ENCODE results near the gene GMPPB. TPM values are rescaled to one million over a fixed set of nuclear protein-coding genes. Genes with fewer than 3 reads are reported as not detected.
"Not testable (repeated sequence)": the region's sequence is repeated elsewhere in the genome, so short reads cannot be mapped to it uniquely, and the experiment has no call there.

The GMPPB gene
- total RNA-seq, 2 experiments from 2014 or later: 40.7 to 54.5 TPM

GRCh38 chr3:49690856-49691255, 32.9 kb downstream of the GMPPB start:
- H3K36me3 ChIP-seq (ENCODE audit: insufficient read depth, low read length); CTCF ChIA-PET (ENCODE audit: unreplicated experiment): not testable (repeated sequence)
- POLR2A ChIA-PET: interaction anchor here (0.6 kb wide), 1 partner anchor 19 kb away, joined by 3 read pairs; no protein-coding TSS in a partner anchor

GRCh38 chr3:49689908-49690624, 33.7 kb downstream of the GMPPB start:
- CTCF ChIA-PET (ENCODE audit: unreplicated experiment); POLR2A ChIA-PET; H3K9me2 ChIP-seq (ENCODE audit: insufficient read depth, low read length); H3K79me2 ChIP-seq (ENCODE audit: insufficient read depth, low read depth, low read length); H3K36me3 ChIP-seq (ENCODE audit: insufficient read depth, low read length); H4K20me1 ChIP-seq (ENCODE audit: insufficient read depth, low read length); H3K9me3 ChIP-seq (ENCODE audit: low read length); DNase-seq (ENCODE audit: low spot score); intact Hi-C loops (cut with micrococcal nuclease; ENCODE audit: unreplicated experiment); BruUV-seq (replicated peaks): not testable (repeated sequence)
- peak overlapping the region; percentile 93 for H3K4me2 ChIP-seq (ENCODE audit: low read length)
- peak overlapping the region; percentile 11 for H3K27ac ChIP-seq (ENCODE audit: low read depth, low read length, poor library complexity, severe bottlenecking)
- peak overlapping the region; percentile 63 for H2AFZ ChIP-seq (ENCODE audit: low read length)
- H3K4me1 ChIP-seq (ENCODE audit: insufficient read depth, low read length, poor library complexity, severe bottlenecking): peaks cover 11% of the 10 kb centered on the region
- peak overlapping the region; percentile 82 for H3K4me3 ChIP-seq (ENCODE audit: low read depth, low read length, poor library complexity, severe bottlenecking)

More at GRCh38 chr3:49690856-49691255, 32.9 kb downstream of the GMPPB start:
- H3K9me2 ChIP-seq (ENCODE audit: insufficient read depth, low read length); intact Hi-C loops (cut with micrococcal nuclease; ENCODE audit: unreplicated experiment); H3K79me2 ChIP-seq (ENCODE audit: insufficient read depth, low read depth, low read length); DNase-seq (ENCODE audit: low spot score); BruUV-seq (replicated peaks); H3K9me3 ChIP-seq (ENCODE audit: low read length); H3K27ac ChIP-seq (ENCODE audit: low read depth, low read length, poor library complexity, severe bottlenecking); H2AFZ ChIP-seq (ENCODE audit: low read length); H4K20me1 ChIP-seq (ENCODE audit: insufficient read depth, low read length): not testable (repeated sequence)
- peak overlapping the region; percentile 93; the same call in 1 of the 2 replicates for H3K4me2 ChIP-seq (ENCODE audit: low read length)
- peak overlapping the region; percentile 82 for H3K4me3 ChIP-seq (ENCODE audit: low read depth, low read length, poor library complexity, severe bottlenecking)
- peaks cover 11% of the 10 kb centered on the region for H3K4me1 ChIP-seq (ENCODE audit: insufficient read depth, low read length, poor library complexity, severe bottlenecking)

- ChIA-PET CTCF (ENCODE audit: unreplicated experiment) (no interaction called here), POLR2A (no interaction called here)
- H4K20me1 ChIP-seq (ENCODE audit: insufficient read depth, low read length): no peaks in the 10 kb centered on the region
- no peaks in the 10 kb centered on the region for H3K9me2 ChIP-seq (ENCODE audit: insufficient read depth, low read length)
- peak within 1 kb of the TSS; percentile 82 for H3K4me3 ChIP-seq (ENCODE audit: low read depth, low read length, poor library complexity, severe bottlenecking)
- TF ChIP-seq EZH2phosphoT487 (IDR thresholded peaks at IDR 0.05; ENCODE audit: borderline replicate concordance, low read depth, low read length): no peak
- TF ChIP-seq CTCF (conservative IDR thresholded peaks at IDR 0.05; ENCODE audit: low read length): peak; percentile 60
- no peaks in the 10 kb centered on the region for H3K36me3 ChIP-seq (ENCODE audit: insufficient read depth, low read length)
- peaks cover 7% of the 10 kb centered on the region; the same call in 1 of the 2 replicates for H3K79me2 ChIP-seq (ENCODE audit: insufficient read depth, low read depth, low read length)
- H2AFZ ChIP-seq (ENCODE audit: low read length): peak within 1 kb of the TSS; percentile 63
- peak; percentile 95 for DNase-seq (ENCODE audit: low spot score)
- H3K4me1 ChIP-seq (ENCODE audit: insufficient read depth, low read length, poor library complexity, severe bottlenecking): peaks cover 11% of the 10 kb centered on the region
- BruUV-seq (replicated peaks): TSS peak; percentile 94
- peak within 1 kb of the TSS; percentile 93 for H3K4me2 ChIP-seq (ENCODE audit: low read length)
- no peaks in the 10 kb centered on the region for H3K9me3 ChIP-seq (ENCODE audit: low read length)
- intact Hi-C loops (cut with micrococcal nuclease; ENCODE audit: unreplicated experiment): no loop called here
- peak within 1 kb of the TSS; percentile 22 for H3K27ac ChIP-seq (ENCODE audit: low read depth, low read length, poor library complexity, severe bottlenecking)
Measured at GRCh38 chr3:49689046-49689907, 34.5 kb downstream of the GMPPB start, which contains the start of the genes MST1 and RNF123. Gene MST1, minus strand, starts transcription at chr3:49689474. Its CDS starts 783 bp downstream, at chr3:49688691. Gene RNF123, plus strand, starts transcription at chr3:49689557. Its CDS starts 1,609 bp downstream, at chr3:49691166.

- Histone ChIP-seq H2AFZ (ENCODE audit: low read length) (peak overlapping the region; percentile 63; the same call in 1 of the 2 replicates), H3K27ac (ENCODE audit: low read depth, low read length, poor library complexity, severe bottlenecking) (peak overlapping the region; percentile 22), H3K4me3 (ENCODE audit: low read depth, low read length, poor library complexity, severe bottlenecking) (peak overlapping the region; percentile 82), H3K4me1 (ENCODE audit: insufficient read depth, low read length, poor library complexity, severe bottlenecking) (peaks cover 11% of the 10 kb centered on the region), H3K4me2 (ENCODE audit: low read length) (peak overlapping the region; percentile 93)
- H3K36me3 ChIP-seq (ENCODE audit: insufficient read depth, low read length); CTCF ChIA-PET (ENCODE audit: unreplicated experiment); H3K9me2 ChIP-seq (ENCODE audit: insufficient read depth, low read length); H3K9me3 ChIP-seq (ENCODE audit: low read length); DNase-seq (ENCODE audit: low spot score); POLR2A ChIA-PET; H4K20me1 ChIP-seq (ENCODE audit: insufficient read depth, low read length); H3K79me2 ChIP-seq (ENCODE audit: insufficient read depth, low read depth, low read length); intact Hi-C loops (cut with micrococcal nuclease; ENCODE audit: unreplicated experiment); BruUV-seq (replicated peaks): not testable (repeated sequence)
Measured at GRCh38 chr3:49688338-49689045, 35.3 kb downstream of the GMPPB start.

- H3K9me2 ChIP-seq (ENCODE audit: insufficient read depth, low read length); H3K9me3 ChIP-seq (ENCODE audit: low read length); H4K20me1 ChIP-seq (ENCODE audit: insufficient read depth, low read length); intact Hi-C loops (cut with micrococcal nuclease; ENCODE audit: unreplicated experiment); H2AFZ ChIP-seq (ENCODE audit: low read length); CTCF ChIA-PET (ENCODE audit: unreplicated experiment); H3K79me2 ChIP-seq (ENCODE audit: insufficient read depth, low read depth, low read length); POLR2A ChIA-PET; DNase-seq (ENCODE audit: low spot score); H3K4me3 ChIP-seq (ENCODE audit: low read depth, low read length, poor library complexity, severe bottlenecking); H3K27ac ChIP-seq (ENCODE audit: low read depth, low read length, poor library complexity, severe bottlenecking); H3K4me2 ChIP-seq (ENCODE audit: low read length); BruUV-seq (replicated peaks): not testable (repeated sequence)
- H3K4me1 ChIP-seq (ENCODE audit: insufficient read depth, low read length, poor library complexity, severe bottlenecking): peaks cover 11% of the 10 kb centered on the region
- peaks cover 15% of the 10 kb centered on the region; the same call in 1 of the 2 replicates for H3K36me3 ChIP-seq (ENCODE audit: insufficient read depth, low read length)
Measured at GRCh38 chr3:49687424-49687795, 36.3 kb downstream of the GMPPB start.
